WTC11 (cell line): ENCODE data around the gene SYNM.

ENCODE experiments used
- CBFB ChIP-seq: sonication (generic); formaldehyde crosslinking; IDR thresholded peaks from 2 replicates; pipeline ENCODE4 v1.8.1; 2022; ENCODE audit warnings: mild to moderate bottlenecking, low read depth, missing genetic modification reagents
- CTCF ChIP-seq: fragments of 200-600 bp; IDR thresholded peaks from 2 replicates; pipeline ENCODE4 v1.8.0; 2022; ENCODE audit warnings: antibody characterized with exemption
- E2F4 ChIP-seq: sonication (generic); formaldehyde crosslinking; IDR thresholded peaks from 2 replicates; pipeline ENCODE4 v1.8.1; 2022; ENCODE audit warnings: low read depth, mild to moderate bottlenecking, moderate library complexity, missing genetic modification reagents, borderline replicate concordance
- IRF2 ChIP-seq: sonication (generic); formaldehyde crosslinking; IDR thresholded peaks from 2 replicates; pipeline ENCODE4 v1.8.0; 2022; ENCODE audit warnings: low read depth, missing genetic modification reagents, borderline replicate concordance
- JUN ChIP-seq: sonication (generic); formaldehyde crosslinking; IDR thresholded peaks from 2 replicates; pipeline ENCODE4 v1.8.0; 2023; ENCODE audit warnings: mild to moderate bottlenecking, missing genetic modification reagents
- NR2C2 ChIP-seq: sonication (generic); formaldehyde crosslinking; IDR thresholded peaks from 2 replicates; pipeline ENCODE4 v1.8.0; 2022; ENCODE audit warnings: mild to moderate bottlenecking, missing genetic modification reagents
- PREB ChIP-seq: sonication (generic); formaldehyde crosslinking; IDR thresholded peaks from 2 replicates; pipeline ENCODE4 v1.8.1; 2022; ENCODE audit warnings: mild to moderate bottlenecking, missing genetic modification reagents, moderate library complexity, borderline replicate concordance
- SMAD3 ChIP-seq: sonication (generic); formaldehyde crosslinking; IDR thresholded peaks from 2 replicates; pipeline ENCODE4 v1.8.0; 2022; ENCODE audit warnings: missing genetic modification reagents, mild to moderate bottlenecking, borderline replicate concordance
- TEAD1 ChIP-seq: sonication (generic); formaldehyde crosslinking; IDR thresholded peaks from 2 replicates; pipeline ENCODE4 v1.8.0; 2022; ENCODE audit warnings: mild to moderate bottlenecking, missing genetic modification reagents
- ZBTB43 ChIP-seq: sonication (generic); formaldehyde crosslinking; IDR thresholded peaks from 2 replicates; pipeline ENCODE4 v1.8.1; 2023; ENCODE audit warnings: mild to moderate bottlenecking, missing genetic modification reagents
- ZNF121 ChIP-seq: sonication (generic); formaldehyde crosslinking; IDR thresholded peaks from 2 replicates; pipeline ENCODE4 v1.8.0; 2023; ENCODE audit warnings: missing genetic modification reagents

GRCh38 chr15:99138491-99138982, 33.7 kb downstream of the SYNM start:
- TF ChIP-seq E2F4 (no peak), SMAD3 (CRISPR knock-in tag) (no peak), ZNF121 (CRISPR knock-in tag) (no peak), JUN (CRISPR knock-in tag) (no peak), CBFB (CRISPR knock-in tag) (no peak), CTCF (no peak), TEAD1 (CRISPR knock-in tag) (no peak), ZBTB43 (CRISPR knock-in tag) (no peak), IRF2 (CRISPR knock-in tag) (no peak), PREB (CRISPR knock-in tag) (no peak), NR2C2 (no peak)
